Nephron (organoid): Measurements from ENCODE around the gene TNNC1.

Source experiments
- H3K27ac Mint-ChIP-seq, 3 experiments: 2 replicates each; pipeline ENCODE4 v1.8.0; 2020; ENCODE audit warnings: mixed read lengths in 3 of 3, mild to moderate bottlenecking in 2 of 3, moderate library complexity in 1 of 3
- H3K27me3 Mint-ChIP-seq: 2 replicates; pipeline ENCODE4 v1.8.0; 2021; ENCODE audit warnings: low read depth, mild to moderate bottlenecking, moderate library complexity, mixed read lengths
- H3K36me3 Mint-ChIP-seq: 2 replicates; pipeline ENCODE4 v1.8.0; 2020; ENCODE audit warnings: low read depth, mixed read lengths
- H3K4me1 Mint-ChIP-seq: 2 replicates; pipeline ENCODE4 v1.8.0; 2020; ENCODE audit warnings: mixed read lengths
- H3K4me3 Mint-ChIP-seq, 3 experiments: 2 replicates each; pipeline ENCODE4 v1.8.0; 2020; ENCODE audit warnings: mild to moderate bottlenecking in 3 of 3, mixed read lengths in 3 of 3, moderate library complexity in 2 of 3
- H3K9me3 Mint-ChIP-seq: 2 replicates; pipeline ENCODE4 v1.8.0; 2020; ENCODE audit warnings: mixed read lengths
- TF ChIP-seq, protein P1 (sequence below), 3 experiments: fragments of 200-600 bp; sonication (generic); IDR thresholded peaks; one replicate each; pipeline ENCODE4 v1.5.0; 2021; ENCODE audit warnings: antibody characterized with exemption in 3 of 3; ENCODE audit not compliant: unreplicated experiment in 3 of 3

TNNC1 gene

DNA sequence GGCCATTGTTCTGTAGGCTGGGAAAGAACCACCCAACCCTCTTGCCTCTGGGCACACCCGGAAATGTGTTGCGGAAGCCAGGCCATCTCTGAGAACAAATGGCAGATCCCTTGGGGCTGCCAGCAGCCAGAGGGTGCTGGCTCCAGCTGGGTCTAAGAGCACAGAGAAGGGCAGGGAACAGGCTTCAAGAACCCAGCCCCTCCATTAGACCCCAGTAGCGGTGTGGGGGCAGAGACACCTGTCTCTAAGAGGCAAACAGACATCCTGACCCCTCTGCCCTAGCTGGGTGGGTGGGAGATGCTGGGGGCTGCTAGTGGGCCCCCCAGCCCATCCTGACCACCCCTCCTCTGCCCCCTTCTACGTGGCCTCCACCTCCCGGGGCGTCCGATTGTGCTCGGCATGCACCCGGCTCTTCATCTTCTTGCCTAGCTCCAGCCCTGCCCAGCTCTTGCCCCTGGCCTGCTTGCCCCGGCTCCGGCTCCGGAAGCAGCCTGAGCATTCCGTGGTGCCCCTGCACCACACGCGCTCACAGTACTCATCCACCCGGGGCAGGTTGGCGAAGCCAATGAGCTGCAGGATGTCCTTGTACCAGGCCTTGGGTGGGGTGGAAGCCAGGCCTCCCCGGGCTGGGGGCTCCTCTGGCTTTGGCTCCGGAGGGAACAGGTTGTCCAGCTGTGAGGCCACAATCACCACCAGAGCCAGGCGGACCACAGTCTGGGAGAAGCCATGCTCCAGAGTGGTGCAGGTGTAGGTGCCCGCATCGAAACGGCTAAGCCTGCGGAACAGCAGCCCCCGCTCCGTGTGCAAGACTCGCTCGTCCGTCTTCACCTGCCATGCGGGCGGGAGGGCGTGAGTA is 18.4 kb downstream of the TNNC1 start:
- H3K36me3 Mint-ChIP-seq, result no peaks in the 10 kb centered on the region
- no peaks in the 10 kb centered on the region for H3K9me3 Mint-ChIP-seq
- peaks cover 43% of the 10 kb centered on the region for H3K4me1 Mint-ChIP-seq
- no peaks in the 10 kb centered on the region for H3K27me3 Mint-ChIP-seq
- H3K4me3 Mint-ChIP-seq, result no peak overlapping the region
- H3K27ac Mint-ChIP-seq, result peak overlapping the region in 1 of 3 experiments; percentile 54
- TF ChIP-seq, protein P1, sequence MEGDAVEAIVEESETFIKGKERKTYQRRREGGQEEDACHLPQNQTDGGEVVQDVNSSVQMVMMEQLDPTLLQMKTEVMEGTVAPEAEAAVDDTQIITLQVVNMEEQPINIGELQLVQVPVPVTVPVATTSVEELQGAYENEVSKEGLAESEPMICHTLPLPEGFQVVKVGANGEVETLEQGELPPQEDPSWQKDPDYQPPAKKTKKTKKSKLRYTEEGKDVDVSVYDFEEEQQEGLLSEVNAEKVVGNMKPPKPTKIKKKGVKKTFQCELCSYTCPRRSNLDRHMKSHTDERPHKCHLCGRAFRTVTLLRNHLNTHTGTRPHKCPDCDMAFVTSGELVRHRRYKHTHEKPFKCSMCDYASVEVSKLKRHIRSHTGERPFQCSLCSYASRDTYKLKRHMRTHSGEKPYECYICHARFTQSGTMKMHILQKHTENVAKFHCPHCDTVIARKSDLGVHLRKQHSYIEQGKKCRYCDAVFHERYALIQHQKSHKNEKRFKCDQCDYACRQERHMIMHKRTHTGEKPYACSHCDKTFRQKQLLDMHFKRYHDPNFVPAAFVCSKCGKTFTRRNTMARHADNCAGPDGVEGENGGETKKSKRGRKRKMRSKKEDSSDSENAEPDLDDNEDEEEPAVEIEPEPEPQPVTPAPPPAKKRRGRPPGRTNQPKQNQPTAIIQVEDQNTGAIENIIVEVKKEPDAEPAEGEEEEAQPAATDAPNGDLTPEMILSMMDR (IDR thresholded peaks at IDR 0.05; ENCODE audit: unreplicated experiment in 3 of 3), result no peak

DNA sequence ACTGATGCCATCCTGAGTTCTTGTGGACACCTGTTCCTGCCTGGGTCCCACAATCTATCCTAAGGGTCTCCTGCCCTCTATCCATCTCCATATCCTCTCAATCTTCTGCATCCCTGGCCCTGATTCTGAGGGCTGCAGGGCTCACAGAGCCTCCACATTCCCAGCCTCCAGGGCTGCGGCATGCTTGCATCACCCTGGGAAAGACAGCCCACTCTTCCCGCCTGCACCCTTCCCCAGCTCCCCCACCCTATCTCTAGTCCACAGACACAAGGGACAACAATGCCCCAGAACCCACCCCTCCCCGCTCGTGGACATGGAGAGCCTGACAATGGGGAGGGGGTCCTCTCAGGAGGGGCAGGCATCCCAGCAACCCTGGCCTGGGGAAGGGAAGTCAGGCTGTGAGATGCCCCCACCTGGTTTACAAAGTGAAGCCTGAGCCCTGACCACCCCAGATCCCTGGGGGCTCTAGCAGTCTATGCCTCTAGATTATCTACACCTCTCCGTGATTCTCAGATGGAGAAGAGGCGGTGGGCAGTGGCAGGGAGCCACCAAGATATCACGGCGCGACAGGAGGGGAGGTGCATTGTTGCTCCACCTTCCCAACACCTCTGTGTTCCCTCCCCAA is 19.2 kb downstream of the TNNC1 start:
- H3K27me3 Mint-ChIP-seq, result no peaks in the 10 kb centered on the region
- H3K4me3 Mint-ChIP-seq, result peak overlapping the region in 1 of 3 experiments; percentile 52
- no peaks in the 10 kb centered on the region for H3K9me3 Mint-ChIP-seq
- H3K4me1 Mint-ChIP-seq, result peaks cover 43% of the 10 kb centered on the region
- TF ChIP-seq, protein P1 (IDR thresholded peaks at IDR 0.05; ENCODE audit: unreplicated experiment in 3 of 3), result no peak
- H3K36me3 Mint-ChIP-seq, result no peaks in the 10 kb centered on the region
- peak overlapping the region; percentile 54 to 79 (median 73) for H3K27ac Mint-ChIP-seq

DNA sequence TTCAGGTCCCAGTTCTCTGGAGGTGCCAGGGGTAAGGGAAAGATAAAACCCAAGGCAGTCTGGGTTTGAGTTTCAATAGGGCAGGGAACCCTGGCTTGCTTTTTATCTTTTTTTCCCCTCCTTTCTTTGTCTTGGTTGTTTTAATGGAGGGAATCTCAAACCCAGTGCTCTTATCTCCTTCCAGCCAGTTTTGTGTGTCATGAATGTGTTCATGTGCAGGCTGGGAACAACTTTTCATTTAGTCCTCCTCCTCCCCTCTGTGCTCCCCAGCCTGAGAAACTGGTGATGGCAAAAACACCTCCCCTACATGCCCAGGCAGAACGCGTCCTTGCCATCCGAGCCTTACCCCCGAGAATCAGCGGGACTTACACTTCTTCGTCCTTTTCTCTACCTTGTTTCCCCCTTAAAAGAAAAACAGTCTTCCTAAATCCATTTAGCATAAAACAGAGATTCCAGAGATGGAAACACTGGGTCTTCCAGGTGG is 19.8 kb downstream of the TNNC1 start:
- Mint-ChIP-seq H3K27me3 (no peaks in the 10 kb centered on the region), H3K9me3 (no peaks in the 10 kb centered on the region), H3K27ac (peak overlapping the region; percentile 54 to 79 (median 73)), H3K4me3 (peak overlapping the region in 1 of 3 experiments; percentile 52), H3K4me1 (peaks cover 43% of the 10 kb centered on the region), H3K36me3 (no peaks in the 10 kb centered on the region)
- TF ChIP-seq, protein P1 (IDR thresholded peaks at IDR 0.05; ENCODE audit: unreplicated experiment in 3 of 3), result no peak

DNA sequence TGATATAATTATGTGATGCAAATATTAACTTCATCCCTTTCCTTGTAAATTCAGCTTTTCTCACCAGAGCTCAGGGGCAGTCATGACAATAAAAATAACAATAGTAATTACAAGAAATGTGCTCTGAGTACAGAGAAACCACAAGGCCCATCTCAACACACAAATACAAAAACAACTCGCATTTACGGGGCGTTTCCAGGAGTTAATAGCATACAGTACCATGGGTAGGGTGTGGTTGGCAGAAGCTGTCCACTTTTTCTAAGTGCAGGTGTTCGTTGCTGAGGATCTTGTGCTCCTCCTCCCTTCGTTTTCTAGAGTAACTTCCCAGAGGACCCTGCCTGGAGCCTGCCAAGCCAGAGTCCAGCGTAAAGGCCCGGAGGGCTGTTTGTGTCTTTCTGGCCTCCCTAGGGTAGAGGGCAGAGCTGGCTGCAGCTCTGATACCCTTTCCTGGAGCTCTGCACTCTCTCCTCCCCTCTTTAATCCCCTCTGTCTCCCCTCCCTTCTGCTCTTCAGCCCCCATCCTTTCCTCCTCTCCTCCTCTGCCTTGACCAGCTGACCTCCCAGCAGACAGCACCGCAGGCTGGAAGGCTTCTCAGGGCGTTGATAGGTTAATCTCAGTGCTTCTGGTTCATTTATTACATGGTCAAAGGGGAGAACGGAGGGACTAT is 20.4 kb downstream of the TNNC1 start:
- H3K36me3 Mint-ChIP-seq, result no peaks in the 10 kb centered on the region
- no peaks in the 10 kb centered on the region for H3K9me3 Mint-ChIP-seq
- H3K4me1 Mint-ChIP-seq, result peaks cover 43% of the 10 kb centered on the region
- H3K4me3 Mint-ChIP-seq, result no peak overlapping the region
- TF ChIP-seq, protein P1 (IDR thresholded peaks at IDR 0.05; ENCODE audit: unreplicated experiment in 3 of 3), result no peak
- H3K27me3 Mint-ChIP-seq, result no peaks in the 10 kb centered on the region
- peak overlapping the region; percentile 54 to 79 (median 73) for H3K27ac Mint-ChIP-seq

DNA sequence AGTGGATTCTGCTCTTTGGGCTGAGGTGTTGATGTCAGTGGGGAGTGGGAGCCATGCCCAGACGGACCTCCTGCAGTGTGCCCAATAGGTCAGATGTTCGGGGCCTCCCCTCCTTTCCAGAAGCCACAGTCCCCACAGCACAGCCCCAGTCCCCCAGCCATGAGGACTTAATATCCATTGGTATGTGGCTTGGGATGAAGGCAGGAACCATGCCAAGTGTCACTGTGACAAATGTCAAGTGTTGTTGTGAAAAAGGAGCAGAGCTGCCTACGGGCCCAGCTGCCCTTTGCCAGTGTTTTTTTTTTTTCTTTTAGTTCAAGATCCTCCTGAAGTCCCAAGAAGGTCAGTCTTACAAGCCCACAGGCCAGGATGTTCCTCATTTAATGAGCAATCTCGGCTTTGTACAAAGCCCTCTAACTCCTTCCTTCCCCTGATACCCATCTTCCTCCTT is 21.1 kb downstream of the TNNC1 start:
- no peaks in the 10 kb centered on the region for H3K27me3 Mint-ChIP-seq
- H3K4me3 Mint-ChIP-seq, result no peak overlapping the region
- no peaks in the 10 kb centered on the region for H3K36me3 Mint-ChIP-seq
- TF ChIP-seq, protein P1 (IDR thresholded peaks at IDR 0.05; ENCODE audit: unreplicated experiment in 3 of 3), result no peak
- H3K9me3 Mint-ChIP-seq, result no peaks in the 10 kb centered on the region
- H3K27ac Mint-ChIP-seq, result peak overlapping the region; percentile 54 to 79 (median 73)
- H3K4me1 Mint-ChIP-seq, result peaks cover 43% of the 10 kb centered on the region
